Measurements from ENCODE around the gene MYLK2. TPM values are rescaled to one million over a fixed set of nuclear protein-coding genes. Genes with fewer than 3 reads are reported as not detected.

MYLK2 gene
- total and polyA plus RNA-seq, 8 donors: 0.53 to 1.9 (median 1.0) TPM; not detected in 2

DNA sequence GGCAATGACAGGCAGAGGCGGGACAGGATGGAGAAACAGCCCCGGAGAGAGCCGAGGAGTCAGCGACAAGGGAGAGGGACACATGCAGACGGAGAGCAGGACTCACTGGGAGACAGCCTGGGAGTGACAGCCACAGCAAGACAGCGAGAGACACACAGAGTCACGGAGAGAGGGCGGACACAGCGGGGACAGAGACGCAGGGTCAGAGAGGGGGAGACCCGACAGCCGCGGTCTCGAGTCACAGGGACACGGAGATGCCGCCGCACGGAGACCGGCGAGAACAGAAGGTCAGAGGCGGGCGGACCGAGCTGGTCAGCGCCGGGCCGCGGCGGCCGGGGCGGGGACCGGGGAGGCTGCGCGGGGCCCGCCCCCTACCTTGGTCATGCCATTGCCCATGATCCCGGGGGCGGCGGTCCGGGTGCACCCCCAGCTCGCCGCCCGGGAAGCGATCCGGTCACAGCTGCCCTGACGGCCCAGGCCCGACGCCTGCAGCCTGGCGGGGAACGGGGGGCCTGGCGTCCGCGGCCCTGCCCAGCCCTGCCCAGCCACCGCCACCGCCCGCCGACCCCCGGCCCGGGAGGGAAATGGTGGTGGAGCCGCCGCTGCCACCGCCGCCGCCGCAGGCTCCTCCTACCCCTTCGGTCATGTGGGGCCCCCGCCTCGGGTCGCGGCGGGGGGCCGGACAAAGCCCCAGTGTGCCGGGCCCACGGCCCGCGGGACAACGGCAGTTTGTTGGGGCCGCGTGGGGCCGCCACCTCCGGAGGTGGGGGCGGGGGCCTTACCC, 51.0 kb downstream of the MYLK2 start, which contains the start of the genes DUSP15 and TTLL9:
TSS of gene DUSP15 (minus strand) at position 586 of the 784 bp plus-strand sequence. CDS start at position 396, 190 bp downstream.
TSS of gene TTLL9 (plus strand) at position 693 of the 784 bp plus-strand sequence. CDS start 493 bp downstream, outside the sequence.
- TF ChIP-seq, protein P1, sequence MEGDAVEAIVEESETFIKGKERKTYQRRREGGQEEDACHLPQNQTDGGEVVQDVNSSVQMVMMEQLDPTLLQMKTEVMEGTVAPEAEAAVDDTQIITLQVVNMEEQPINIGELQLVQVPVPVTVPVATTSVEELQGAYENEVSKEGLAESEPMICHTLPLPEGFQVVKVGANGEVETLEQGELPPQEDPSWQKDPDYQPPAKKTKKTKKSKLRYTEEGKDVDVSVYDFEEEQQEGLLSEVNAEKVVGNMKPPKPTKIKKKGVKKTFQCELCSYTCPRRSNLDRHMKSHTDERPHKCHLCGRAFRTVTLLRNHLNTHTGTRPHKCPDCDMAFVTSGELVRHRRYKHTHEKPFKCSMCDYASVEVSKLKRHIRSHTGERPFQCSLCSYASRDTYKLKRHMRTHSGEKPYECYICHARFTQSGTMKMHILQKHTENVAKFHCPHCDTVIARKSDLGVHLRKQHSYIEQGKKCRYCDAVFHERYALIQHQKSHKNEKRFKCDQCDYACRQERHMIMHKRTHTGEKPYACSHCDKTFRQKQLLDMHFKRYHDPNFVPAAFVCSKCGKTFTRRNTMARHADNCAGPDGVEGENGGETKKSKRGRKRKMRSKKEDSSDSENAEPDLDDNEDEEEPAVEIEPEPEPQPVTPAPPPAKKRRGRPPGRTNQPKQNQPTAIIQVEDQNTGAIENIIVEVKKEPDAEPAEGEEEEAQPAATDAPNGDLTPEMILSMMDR (IDR thresholded peaks at IDR 0.05): no peak
- ATAC-seq (peak; percentile 95), DNase-seq (peak in 3 of 4 donors; percentile 46 to 84 (median 55))
- H3K36me3 ChIP-seq: no peaks in the 10 kb centered on the region
- H3K4me3 ChIP-seq: peak within 1 kb of the TSS; percentile 45 to 52
- peaks cover 11 to 34% of the 10 kb centered on the region in 2 donors for H3K27me3 ChIP-seq
- H3K4me1 ChIP-seq: peaks cover 0 to 13% of the 10 kb centered on the region in 2 donors
- no peak within 1 kb of the TSS for H3K27ac ChIP-seq
- H3K9me3 ChIP-seq: no peaks in the 10 kb centered on the region
- intact Hi-C loops (cut with DNase I): no loop called here

DNA sequence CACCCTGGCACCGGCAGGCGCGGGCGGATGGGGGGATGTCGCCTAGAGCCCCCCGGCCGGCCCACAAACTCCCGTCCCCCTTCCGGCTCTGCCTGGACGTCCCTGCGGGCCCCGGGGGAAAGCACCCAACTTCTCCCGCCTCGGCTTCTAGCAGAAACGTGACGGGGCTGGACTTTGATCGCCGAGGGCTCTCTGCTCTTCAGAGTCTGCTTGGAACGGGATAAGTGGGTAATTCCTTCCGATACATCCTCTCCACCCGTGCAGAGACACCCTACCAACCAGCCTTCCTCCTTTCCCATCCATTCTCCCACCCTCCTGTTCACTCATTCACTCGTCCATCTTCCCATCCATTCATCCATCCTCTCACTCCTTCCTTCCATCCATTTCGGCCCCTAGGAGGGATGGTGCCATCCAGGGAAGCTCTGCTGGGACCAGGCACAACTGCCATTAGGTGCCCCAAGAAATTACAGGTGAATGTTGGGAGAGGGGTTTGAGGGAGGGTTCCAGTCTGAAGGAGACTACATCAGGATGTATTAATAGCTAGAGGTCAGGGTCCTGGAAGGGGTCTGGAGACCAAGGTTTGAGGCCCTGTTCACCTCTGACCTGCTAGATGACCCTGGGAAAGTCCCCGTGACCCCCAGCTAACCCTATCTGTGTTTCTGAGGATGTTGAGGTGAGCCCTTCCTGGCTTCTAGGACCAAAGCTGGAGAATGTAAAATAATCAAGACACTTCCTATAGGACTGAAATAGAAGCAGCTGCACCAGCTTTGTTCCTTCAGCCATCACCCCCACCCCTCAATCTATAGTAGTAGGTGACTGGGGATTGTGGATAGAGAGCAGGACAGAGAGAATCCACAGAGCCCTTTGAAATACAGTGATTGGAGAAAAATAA, 51.8 kb downstream of the MYLK2 start:
- no peaks in the 10 kb centered on the region for H3K9me3 ChIP-seq
- H3K4me1 ChIP-seq: peaks cover 0 to 13% of the 10 kb centered on the region in 2 donors
- DNase-seq (peak in 1 of 4 donors; percentile 30), ATAC-seq (no peak)
- TF ChIP-seq, protein P1 (IDR thresholded peaks at IDR 0.05): no peak
- intact Hi-C loops (cut with DNase I): no loop called here
- H3K27me3 ChIP-seq: peaks cover 11 to 34% of the 10 kb centered on the region in 2 donors
- H3K36me3 ChIP-seq: no peaks in the 10 kb centered on the region
- no peak overlapping the region for H3K27ac ChIP-seq
- H3K4me3 ChIP-seq: peak overlapping the region; percentile 45 to 52

DNA sequence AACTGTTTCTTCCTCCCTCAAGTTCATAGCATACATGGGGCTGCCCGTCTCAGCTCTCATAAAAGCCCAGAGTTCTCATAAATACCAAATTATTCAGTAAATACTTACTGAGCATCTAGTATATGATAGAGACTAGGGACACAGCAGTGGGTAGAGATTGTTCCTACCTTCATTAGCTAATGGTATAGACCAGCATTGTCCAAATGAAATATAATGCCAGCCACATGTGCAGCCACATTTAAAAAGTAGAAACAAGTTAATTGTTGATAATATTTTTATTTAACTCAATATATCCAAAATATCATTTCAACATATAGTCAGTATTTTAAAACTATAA, 52.4 kb downstream of the MYLK2 start:
- H3K4me3 ChIP-seq: no peak overlapping the region
- peaks cover 0 to 13% of the 10 kb centered on the region in 2 donors for H3K4me1 ChIP-seq
- ATAC-seq (no peak), DNase-seq (no peak)
- intact Hi-C loops (cut with DNase I): no loop called here
- TF ChIP-seq, protein P1 (IDR thresholded peaks at IDR 0.05): no peak
- H3K36me3 ChIP-seq: no peaks in the 10 kb centered on the region
- H3K9me3 ChIP-seq: no peaks in the 10 kb centered on the region
- no peak overlapping the region for H3K27ac ChIP-seq
- peaks cover 11 to 34% of the 10 kb centered on the region in 2 donors for H3K27me3 ChIP-seq

DNA sequence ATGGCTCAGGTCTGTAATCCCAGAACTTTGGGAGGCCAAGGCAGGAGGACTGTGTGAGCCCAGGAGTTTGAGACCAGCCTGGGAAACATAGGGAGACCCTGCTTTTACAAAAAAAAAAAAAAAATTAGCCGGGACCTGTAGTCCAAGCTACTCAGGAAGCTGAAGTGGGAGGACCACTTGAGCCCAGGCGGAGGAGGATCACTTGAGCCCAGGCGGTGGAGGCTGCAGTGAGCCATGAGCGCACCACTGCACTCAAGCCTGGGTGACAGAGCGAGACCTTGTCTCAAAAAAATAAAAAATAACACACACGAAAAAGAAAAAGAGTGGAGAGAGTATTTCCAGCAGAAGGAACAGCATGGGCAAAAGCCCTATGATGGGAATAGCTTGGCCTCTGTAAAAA, 53.2 kb downstream of the MYLK2 start:
- intact Hi-C loops (cut with DNase I): no loop called here
- Histone ChIP-seq H3K27ac (no peak overlapping the region), H3K9me3 (no peaks in the 10 kb centered on the region), H3K4me1 (peaks cover 0 to 13% of the 10 kb centered on the region in 2 donors), H3K27me3 (peaks cover 11 to 34% of the 10 kb centered on the region in 2 donors), H3K4me3 (no peak overlapping the region), H3K36me3 (no peaks in the 10 kb centered on the region)
- DNase-seq: no peak
- TF ChIP-seq, protein P1 (IDR thresholded peaks at IDR 0.05): no peak
- no peak for ATAC-seq

Data from left lung (tissue), 10 donors.